Occipital lobe (tissue), 2 donors: ENCODE measurements around the gene ZFAND2B. TPM values are rescaled to one million over a fixed set of nuclear protein-coding genes. Genes with fewer than 3 reads are reported as not detected.
"Not testable (repeated sequence)": the region's sequence is repeated elsewhere in the genome, so short reads cannot be mapped to it uniquely, and the experiment has no call there.

Source experiments
- DNase-seq: peaks from one replicate; lab custom pipeline; 2025; lab: John Stamatoyannopoulos, UW
- total RNA-seq: library from RNA; depleted of rRNA; stranded (reverse); fragments of >200 nt; gene quantifications from one replicate; pipeline ENCODE4 v1.2.3, GENCODE V29; 2014

Gene ZFAND2B
- total RNA-seq, 1 donor from 2014 or later, result 14.5 TPM

DNA sequence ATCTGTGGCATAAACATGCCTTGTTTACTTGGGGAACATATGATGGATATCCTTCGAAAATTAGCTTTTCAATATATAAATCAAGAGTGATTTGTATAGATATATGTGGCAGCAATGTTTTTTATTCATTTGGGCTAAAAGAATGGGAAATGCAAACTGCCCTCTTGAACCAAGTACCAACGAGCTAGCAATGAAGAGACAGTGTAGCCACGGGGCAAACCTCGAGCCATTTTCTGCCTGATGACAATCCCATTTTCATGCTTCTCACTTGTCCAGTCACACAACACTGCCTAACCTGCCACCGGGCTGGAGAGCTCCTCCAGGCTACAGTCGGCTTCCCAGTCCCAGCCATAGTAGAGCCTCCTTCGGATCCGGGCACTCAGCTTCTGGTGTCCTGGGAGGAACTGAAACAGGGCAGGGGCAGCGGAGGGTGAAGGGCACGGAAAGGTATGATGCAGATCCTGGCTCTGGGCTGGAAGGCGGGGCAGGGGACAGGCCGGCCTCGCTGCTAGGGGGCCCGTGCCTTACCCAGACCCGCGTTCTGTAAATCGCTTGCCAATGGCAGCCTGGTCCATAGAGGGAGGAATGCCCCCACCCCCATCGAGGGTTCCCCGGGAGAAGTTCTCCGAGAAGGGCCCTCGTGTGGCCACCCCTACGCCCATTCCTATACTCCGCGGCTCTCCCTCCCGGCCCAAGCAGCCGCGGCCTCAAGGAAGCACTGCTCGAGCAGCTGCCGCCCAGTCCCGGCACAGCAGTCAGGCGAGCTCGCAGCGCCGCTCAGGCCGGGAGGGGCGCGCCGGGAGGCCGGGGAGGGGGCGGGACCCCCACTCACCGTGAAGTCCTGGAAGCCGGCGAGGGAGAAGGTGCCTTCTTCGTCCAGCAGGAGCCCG, 30.4 kb upstream of the ZFAND2B start:
- no peak for DNase-seq

DNA sequence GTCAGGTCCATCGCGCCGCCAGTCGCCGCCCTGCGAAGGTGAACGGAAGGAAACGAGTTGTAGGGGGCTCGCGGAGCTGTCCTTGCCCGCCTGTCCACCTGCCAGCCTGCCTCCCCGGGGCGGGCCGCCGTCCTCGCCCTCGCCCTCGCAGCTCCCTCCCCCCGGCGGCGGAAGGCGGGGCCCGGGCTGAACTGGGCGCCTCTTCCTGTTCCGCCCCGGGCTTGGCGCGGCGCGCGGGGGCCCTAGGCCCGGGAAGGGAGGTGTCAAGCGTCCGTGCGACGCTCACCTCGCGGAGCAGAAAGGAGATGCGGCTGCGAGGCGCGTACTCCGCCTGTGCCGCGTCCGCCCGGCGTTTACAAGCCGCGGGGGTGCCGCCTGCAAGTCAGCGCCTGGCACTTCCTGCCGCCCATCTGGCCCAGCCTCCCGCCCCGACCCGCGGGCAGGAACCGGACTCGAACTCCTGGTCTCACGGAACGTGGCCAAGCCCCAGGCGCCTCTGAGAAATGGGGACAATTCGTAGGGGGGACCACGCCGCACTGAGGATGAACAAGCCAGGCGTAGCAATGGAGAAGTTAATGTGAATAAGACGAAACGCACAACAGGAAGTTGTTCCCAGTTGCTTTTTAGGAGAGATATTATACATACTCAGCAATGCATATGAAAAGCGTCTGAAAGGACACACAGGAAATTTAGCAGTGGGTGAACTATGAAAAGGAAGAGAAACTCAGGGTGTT, 29.6 kb upstream of the ZFAND2B start, which contains the start of gene CNPPD1:
TSS of gene CNPPD1 (minus strand) at position 108 of the 734 bp plus-strand sequence. CDS start at position 11, 97 bp downstream.
- DNase-seq, result peak; percentile 62

DNA sequence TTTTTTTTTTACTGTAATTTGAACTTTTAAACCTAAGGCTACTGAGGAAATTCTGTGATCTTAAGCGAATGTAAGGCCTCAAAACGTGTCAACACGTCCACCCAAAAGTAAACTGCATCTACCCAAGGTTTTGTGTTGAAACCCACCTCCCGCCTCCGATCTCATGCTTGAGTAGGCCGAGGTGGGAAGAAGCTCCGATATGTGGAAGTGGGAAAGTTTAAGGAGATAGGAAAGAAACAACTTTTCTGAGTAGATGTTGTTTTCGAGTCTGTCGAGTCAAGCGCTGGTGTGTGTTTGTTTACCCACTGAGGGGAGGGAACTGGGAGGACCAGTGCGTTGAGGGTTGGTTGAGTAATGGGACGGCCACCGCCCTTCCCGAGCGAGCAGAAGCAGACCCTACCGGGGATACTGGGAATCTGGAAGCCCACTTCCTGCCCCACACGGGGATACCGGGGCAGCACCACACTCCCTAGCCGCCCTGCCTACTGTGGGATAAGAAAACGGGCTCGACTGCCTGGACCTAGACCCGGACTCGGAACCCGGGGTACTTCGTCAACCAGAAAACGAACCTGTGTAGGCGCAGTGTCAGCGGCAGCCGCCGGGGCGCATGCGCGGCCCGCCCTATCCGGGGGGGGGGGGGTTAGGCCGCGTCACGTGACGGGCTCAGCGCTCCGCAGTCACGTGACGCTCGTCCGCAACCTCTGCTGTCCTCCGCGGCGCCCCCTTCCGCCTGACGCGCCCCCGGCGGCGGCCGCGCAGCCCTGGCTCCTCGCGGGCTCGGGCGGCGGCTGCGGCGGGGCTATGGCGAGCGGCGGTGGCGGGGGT, 28.8 kb upstream of the ZFAND2B start, which contains the start of gene RETREG2:
TSS of gene RETREG2 (plus strand) at position 724 of the 825 bp plus-strand sequence. CDS start at position 802, 78 bp downstream.
- peak; percentile 72 for DNase-seq

DNA sequence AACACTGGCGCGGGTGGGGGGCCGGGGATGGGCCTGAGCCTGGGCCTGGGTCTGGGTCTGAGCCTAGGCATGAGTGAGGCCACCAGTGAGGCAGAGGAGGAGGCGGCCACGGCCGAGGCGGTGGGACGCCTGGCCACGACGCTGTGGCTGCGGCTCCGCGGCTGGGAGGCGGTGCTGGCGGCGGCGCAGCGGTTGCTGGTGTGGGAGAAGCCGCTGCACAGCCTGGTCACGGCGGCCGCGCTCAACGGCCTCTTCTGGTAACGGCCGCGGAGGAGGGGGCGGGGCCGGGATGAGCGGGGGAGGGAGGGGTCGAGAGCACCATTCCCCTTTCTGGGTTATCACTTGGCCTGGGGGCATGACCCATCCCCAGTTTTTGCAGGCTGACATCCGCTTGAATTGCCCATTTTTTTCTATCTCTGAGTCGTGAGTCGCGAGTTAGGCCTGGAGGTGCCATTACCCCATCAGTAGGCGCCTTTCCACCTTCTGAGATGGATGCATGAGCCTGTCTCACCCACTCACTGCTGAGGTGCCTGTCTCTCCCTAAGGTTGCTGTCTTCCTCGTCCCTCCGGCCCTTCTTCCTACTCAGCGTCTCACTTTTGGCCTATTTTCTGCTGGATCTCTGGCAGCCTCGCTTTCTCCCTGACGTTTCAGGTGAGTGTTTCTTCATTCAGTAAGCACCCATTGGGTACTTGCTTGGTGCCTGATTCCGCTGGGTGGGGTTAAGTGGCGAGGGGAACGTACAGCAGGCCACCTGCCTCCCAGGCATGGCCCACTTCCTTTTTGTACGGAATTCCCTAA, 28.0 kb upstream of the ZFAND2B start:
- peak; percentile 30 for DNase-seq

DNA sequence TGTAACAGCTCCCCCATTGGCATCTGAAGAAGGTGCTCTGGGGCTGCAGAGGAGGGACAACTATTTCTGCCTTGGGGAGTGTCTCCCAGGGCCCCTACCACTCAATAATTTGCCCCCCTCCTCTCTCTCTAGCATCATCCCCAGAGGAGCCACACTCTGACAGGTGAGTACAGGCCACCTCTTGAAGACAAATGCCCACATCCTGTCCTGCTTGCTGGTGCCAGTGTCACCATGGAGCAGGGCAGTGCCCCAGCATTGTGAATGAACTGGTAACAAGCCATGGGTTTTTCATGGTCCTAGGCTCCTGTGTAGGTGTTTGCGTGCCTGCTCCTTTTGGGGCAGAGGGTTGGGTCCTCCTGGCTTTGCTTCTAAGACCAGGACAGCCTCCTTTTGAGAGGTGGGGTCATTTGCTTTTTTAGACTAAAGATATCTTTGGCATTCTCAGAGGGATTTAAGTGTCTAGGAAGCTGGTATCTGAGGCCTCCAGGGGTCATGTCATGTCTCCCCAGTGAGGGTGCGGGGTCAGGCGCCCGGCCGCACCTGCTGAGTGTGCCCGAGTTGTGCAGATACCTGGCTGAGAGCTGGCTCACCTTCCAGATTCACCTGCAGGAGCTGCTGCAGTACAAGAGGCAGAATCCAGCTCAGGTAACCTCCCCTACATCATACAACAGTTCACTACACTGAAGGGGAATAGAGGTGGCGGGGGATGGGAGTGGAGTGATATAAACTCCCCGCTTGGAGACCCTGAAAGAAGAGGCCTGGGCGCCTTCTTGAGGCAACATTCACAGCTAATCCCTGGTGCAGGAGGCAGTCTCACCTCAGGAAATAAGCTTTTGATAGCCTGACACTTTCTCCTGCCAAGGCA, 26.7 kb upstream of the ZFAND2B start:
- DNase-seq, result no peak

DNA sequence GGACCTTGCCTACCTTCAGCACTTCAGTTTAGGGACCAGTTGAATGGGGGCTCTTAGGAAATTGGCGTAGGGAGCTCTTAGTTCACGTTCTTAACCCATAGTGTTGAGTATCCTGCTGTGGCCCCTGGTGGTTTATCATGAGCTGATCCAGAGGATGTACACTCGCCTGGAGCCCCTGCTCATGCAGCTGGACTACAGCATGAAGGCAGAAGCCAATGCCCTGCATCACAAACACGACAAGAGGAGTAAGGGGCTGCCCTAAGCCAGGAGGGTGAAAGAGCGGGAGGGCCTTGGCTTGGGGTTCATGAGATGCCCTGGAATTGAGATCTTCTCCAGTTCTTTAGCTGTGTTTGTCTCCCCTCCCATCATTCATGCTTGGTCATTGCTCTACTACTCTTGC, 25.6 kb upstream of the ZFAND2B start:
- no peak for DNase-seq

DNA sequence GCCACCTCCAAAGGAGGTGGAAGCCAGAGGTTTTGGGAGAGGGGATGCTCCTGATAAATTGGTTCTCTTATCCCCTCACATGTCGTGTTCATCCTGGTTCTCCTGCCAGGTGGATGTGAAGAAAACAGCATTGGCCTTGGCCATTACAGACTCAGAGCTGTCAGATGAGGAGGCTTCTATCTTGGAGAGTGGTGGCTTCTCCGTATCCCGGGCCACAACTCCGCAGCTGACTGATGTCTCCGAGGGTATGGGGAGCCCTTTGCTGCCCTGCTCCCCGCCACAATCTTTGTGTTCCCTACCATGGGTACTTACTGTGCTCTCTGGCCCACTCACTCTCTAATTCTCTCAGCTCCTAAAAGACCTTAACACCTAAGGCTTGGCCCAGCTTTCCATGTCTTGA, 25.1 kb upstream of the ZFAND2B start:
- DNase-seq, result no peak

DNA sequence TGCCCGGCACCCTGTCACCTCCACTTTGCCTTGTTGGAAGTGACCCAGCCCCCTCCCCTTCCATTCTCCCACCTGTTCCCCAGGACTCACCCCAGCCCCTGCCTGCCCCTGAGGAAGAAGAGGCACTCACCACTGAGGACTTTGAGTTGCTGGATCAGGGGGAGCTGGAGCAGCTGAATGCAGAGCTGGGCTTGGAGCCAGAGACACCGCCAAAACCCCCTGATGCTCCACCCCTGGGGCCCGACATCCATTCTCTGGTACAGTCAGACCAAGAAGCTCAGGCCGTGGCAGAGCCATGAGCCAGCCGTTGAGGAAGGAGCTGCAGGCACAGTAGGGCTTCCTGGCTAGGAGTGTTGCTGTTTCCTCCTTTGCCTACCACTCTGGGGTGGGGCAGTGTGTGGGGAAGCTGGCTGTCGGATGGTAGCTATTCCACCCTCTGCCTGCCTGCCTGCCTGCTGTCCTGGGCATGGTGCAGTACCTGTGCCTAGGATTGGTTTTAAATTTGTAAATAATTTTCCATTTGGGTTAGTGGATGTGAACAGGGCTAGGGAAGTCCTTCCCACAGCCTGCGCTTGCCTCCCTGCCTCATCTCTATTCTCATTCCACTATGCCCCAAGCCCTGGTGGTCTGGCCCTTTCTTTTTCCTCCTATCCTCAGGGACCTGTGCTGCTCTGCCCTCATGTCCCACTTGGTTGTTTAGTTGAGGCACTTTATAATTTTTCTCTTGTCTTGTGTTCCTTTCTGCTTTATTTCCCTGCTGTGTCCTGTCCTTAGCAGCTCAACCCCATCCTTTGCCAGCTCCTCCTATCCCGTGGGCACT, 24.0 kb upstream of the ZFAND2B start:
- DNase-seq, result no peak

DNA sequence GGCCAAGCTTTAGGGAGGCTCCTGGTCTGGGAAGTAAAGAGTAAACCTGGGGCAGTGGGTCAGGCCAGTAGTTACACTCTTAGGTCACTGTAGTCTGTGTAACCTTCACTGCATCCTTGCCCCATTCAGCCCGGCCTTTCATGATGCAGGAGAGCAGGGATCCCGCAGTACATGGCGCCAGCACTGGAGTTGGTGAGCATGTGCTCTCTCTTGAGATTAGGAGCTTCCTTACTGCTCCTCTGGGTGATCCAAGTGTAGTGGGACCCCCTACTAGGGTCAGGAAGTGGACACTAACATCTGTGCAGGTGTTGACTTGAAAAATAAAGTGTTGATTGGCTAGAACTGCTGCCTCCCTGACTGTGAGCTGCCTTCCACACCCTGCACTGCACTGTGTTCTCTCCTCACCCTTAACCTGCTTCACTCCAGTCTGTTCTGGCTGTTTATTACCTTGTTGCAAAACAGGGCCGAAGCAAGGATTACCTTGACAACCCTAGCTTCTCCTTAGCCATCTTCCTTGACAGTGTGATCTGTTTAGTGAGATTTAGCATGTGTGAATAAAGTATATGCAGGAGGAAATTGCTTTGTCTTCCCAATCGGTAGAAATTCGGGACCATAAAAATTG, 23.3 kb upstream of the ZFAND2B start:
- no peak for DNase-seq

DNA sequence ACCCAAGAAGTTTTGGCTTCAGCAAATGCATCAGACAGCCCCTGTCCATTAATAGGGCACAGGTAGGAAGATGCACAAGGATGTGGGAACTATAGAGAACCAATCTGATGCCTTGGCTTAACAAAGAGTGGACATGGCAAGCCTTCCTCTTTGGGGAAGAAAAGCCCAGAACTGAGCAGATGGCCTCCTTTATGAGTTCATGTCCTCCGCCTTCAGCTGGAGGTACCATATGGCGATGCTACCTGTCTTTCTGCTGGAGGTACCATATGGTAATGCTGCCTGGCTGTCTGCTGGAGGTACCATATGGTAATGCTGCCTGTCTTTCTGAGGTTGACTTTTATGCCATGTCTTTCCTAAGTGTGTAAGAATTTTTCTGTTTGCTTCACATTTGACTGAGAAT, 22.5 kb upstream of the ZFAND2B start:
- no peak for DNase-seq

DNA sequence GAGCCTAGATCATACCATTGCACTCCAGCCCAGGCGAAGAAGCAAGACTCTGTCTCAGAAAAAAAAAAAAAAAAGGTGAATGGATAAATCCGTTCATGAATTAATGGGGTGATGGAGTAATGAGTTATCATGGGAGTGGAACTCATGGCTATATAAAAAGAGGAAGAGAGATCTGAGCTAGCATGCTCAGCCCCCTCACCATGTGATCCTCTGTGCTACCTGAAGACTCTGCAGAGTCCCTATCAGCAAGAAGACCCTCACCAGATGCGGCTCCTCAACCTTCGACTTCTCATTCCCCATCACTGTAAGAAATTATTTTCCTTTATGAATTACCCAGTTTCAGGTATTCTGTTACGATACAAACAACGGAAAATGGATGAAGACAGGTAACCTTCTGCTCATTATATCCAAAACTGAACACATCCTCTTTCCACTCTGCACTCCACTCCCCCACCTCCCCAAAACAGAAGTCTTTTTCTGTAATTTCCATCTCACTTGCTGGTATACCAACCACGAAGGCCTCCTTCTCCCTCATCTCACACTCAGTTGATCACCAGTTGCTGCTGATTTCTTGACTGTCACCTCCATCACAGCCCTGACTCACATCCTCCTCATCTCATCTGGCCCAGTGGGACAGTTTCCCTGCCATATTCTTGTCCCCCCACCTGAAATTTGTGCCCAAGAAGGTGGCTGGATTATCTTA, 19.7 kb upstream of the ZFAND2B start:
- DNase-seq, result no peak

DNA sequence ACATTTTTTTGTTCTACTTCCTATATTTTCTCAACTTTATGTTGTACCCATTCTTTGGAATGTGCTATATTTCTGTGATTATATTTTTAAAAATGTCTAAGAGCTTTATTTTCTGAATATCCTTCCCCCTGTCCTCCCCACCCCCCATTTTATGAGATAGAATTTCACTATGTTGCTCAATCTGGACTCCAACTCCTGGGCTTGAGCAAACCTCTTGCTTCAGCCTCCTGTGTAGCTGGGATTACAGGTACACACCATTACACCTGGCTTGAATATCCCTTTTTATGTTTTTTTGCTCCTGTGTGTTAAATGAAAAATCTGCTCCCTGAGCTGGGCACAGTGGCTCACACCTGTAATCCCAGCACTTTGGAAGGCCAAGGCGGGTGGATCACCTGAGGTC, 9.2 kb upstream of the ZFAND2B start:
- DNase-seq, result no peak

DNA sequence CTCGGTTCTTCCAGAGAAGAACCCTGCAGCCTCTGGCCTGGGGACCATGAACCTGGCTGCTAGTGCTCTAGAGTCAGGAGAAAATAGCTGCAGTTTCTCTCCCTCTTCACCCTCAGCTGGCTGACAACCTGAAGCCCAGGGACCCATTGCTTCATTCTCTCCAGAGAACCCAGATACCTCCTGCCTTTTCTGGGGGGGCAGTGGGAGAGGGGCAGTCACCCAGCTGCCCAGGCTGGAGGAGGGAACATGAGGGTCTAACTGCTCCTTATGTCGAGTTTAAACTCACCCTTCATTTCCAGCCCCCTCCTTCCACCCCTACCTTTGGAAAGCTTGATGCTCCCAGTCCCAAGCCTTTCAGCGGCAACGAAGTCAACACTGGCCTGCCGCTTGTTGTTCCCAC, 7.6 kb upstream of the ZFAND2B start:
- DNase-seq, result no peak

DNA sequence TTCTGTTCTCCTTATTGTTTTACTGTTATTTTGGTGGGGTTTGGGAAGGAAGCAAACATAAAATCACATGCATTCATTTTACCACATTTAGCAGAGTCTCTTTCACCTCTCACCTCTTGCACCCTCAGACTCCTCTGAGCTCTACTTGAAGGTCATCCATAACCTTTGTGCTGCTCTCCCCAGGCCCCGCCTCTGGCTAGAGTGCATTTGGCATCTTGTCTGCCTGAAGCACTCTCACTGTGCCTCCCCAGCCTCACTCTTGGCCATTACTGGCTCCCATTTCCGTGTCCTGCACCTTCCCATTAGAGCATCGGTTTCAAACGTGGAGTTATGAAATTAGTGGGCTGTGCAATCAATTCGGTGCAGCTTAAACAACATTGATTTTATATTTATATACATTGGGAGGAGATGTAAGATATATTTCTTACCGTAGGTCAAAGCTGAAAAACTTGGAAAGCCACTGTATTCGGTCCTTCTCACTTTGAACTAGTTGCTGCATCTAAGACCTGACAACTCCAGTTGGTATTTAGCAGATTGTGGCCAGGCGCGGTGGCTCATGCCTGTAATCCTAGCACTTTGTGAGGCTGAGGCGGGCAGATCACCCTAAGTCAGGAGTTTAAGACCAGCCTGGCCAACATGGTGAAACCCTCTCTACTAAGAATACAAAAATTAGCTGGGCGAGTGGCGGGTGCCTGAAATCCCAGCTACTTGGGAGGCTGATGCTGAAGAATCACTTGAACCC, 6.9 kb upstream of the ZFAND2B start:
- DNase-seq, result no peak

DNA sequence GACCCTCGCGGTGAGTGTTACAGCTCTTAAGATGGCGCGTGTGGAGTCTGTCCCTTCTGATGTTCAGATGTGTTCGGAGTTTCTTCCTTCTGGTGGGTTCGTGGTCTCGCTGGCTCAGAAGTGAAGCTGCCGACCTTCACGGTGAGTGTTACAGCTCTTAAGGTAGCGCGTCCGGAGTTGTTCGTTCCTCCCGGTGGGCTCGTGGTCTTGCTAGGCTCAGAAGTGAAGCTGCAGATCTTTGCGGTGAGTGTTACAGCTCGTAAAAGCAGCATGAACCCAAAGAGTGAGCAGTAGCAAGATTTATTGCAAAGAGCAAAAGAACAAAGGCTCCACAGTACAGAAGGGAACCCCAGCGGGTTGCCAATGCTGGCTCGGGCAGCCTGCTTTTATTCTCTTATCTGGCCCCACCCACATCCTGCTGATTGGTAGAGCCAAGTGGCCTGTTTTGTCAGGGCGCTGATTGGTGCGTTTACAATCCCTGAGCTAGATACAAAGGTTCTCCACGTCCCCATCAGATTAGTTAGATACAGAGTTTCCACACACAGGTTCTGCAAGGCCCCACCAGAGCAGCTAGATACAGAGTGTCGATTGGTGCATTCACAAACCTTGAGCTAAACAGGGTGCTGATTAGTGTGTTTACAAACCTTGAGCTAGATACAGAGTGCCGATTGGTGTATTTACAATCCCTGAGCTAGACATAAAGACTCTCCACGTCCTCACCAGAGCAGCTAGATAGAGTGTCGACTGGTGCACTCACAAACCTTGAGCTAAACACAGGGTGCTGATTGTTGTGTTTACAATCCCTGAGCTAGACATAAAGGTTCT, 5.9 kb upstream of the ZFAND2B start:
- DNase-seq, result not testable (repeated sequence)

DNA sequence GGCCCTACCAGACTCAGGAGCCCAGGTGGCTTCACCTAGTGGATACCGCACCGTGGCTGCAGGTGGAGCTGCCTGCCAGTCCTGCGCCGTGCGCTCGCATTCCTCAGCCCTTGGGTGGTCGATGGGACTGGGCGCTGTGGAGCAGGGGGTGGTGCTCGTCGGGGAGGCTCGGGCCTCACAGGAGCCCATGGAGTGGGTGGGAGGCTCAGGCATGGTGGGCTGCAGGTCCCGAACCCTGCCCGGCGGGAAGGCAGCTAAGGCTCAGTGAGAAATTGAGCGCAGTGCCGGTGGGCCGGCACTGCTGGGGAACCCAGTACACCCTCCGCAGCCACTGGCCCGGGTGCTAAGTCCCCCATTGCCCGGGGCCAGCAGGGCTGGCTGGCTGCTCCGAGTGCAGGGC, 5.3 kb upstream of the ZFAND2B start:
- not testable (repeated sequence) for DNase-seq
